Left lung (tissue), 10 donors: ENCODE measurements around the gene KRT71. TPM values are rescaled to one million over a fixed set of nuclear protein-coding genes. Genes with fewer than 3 reads are reported as not detected.

Source experiments
- ATAC-seq: fragments of 200-7000 bp; cut with Tn5 transposase; one replicate; pipeline ENCODE4 v1.9.1; 2020; ENCODE audit warnings: moderate library complexity
- DNase-seq, 4 donors: peaks; one replicate each; pipeline ENCODE4 v3.0.0-alpha.2; 2013 to 2020
- H3K27ac ChIP-seq, 2 donors: fragments of 200-600 bp; sonication (generic) in 1 of 2; one replicate each; pipeline versions ENCODE4 v1.5.0 to v1.8.0; 2020 to 2021
- H3K27me3 ChIP-seq, 2 donors: fragments of 200-600 bp; sonication (generic) in 1 of 2; one replicate each; pipeline versions ENCODE4 v1.5.0 to v1.8.0; 2020 to 2021
- H3K36me3 ChIP-seq, 2 donors: fragments of 200-600 bp; sonication (generic) in 1 of 2; one replicate each; pipeline versions ENCODE4 v1.5.0 to v1.8.0; 2020 to 2021
- H3K4me1 ChIP-seq, 2 donors: fragments of 200-600 bp; one replicate each; pipeline ENCODE4 v1.8.0; 2021
- H3K4me3 ChIP-seq, 2 donors: fragments of 200-600 bp; sonication (generic) in 1 of 2; one replicate each; pipeline versions ENCODE4 v1.5.0 to v1.8.0; 2020 to 2021; ENCODE audit warnings: mild to moderate bottlenecking in 1 of 2
- H3K9me3 ChIP-seq, 2 donors: fragments of 200-600 bp; sonication (generic) in 1 of 2; one replicate each; pipeline versions ENCODE4 v1.5.0 to v1.8.0; 2020 to 2021
- CTCF ChIP-seq, 2 donors: fragments of 200-600 bp; sonication (generic) in 1 of 2; IDR thresholded peaks; one replicate each; pipeline versions ENCODE4 v1.5.0 to v1.8.0; 2021; ENCODE audit warnings: antibody characterized with exemption in 2 of 2
- intact Hi-C, 2 donors: fragments of 100-400 bp; cut with DNase I; formaldehyde crosslinking; loops; one replicate each; pipeline versions ENCODE4 v1.11.2 to v1.14.2; 2022
- polyA plus RNA-seq, 6 donors: library from polyadenylated mRNA; unstranded; fragments of 120-200 nt; gene quantifications; one replicate each; pipeline ENCODE4 v1.2.1, GENCODE V29; 2013; ENCODE audit not compliant: insufficient read length in 6 of 6
- total RNA-seq, 2 donors: library from RNA; stranded (reverse); fragmentation: NEBNext Ultra II Directional; extraction: Animal tissue kit (Norgen Biotek cat#: 25700); gene quantifications; one replicate each; pipeline ENCODE4 v1.2.1, GENCODE V29; 2021
- donor health status: DM: no; HTN: yes; CAD: no.
- donor health status: DM: no; HTN: no; CAD: no.

Gene KRT71
- total and polyA plus RNA-seq, 8 donors: 0.10 to 0.18 (median 0.15) TPM; not detected in 4

GRCh38 chr12:52570511-52570910 is 17.6 kb upstream of the KRT71 start:
- intact Hi-C loops: no loop called here
- TF ChIP-seq CTCF (IDR thresholded peaks at IDR 0.05): no peak
- Histone ChIP-seq H3K9me3 (no peaks in the 10 kb centered on the region), H3K27ac (no peak overlapping the region), H3K4me1 (no peaks in the 10 kb centered on the region), H3K36me3 (no peaks in the 10 kb centered on the region), H3K27me3 (peaks cover 11 to 83% of the 10 kb centered on the region in 2 donors), H3K4me3 (no peak overlapping the region)
- ATAC-seq: no peak
- no peak for DNase-seq

- intact Hi-C loops: no loop called here
- ATAC-seq: no peak
Measured at GRCh38 chr12:52568111-52568510, 15.2 kb upstream of the KRT71 start.

GRCh38 chr12:52566847-52567291 is 13.9 kb upstream of the KRT71 start:
- no peaks in the 10 kb centered on the region for H3K36me3 ChIP-seq
- DNase-seq (no peak), ATAC-seq (no peak)
- H3K27me3 ChIP-seq: peaks cover 29 to 93% of the 10 kb centered on the region in 2 donors
- H3K9me3 ChIP-seq: no peaks in the 10 kb centered on the region
- no peaks in the 10 kb centered on the region for H3K4me1 ChIP-seq
- no peak overlapping the region for H3K4me3 ChIP-seq
- intact Hi-C loops: no loop called here
- H3K27ac ChIP-seq: no peak overlapping the region
- no peak for TF ChIP-seq CTCF (IDR thresholded peaks at IDR 0.05)

More at GRCh38 chr12:52568111-52568510, 15.2 kb upstream of the KRT71 start:
- H3K4me3 ChIP-seq: no peak overlapping the region
- H3K4me1 ChIP-seq: no peaks in the 10 kb centered on the region
- no peaks in the 10 kb centered on the region for H3K9me3 ChIP-seq
- no peaks in the 10 kb centered on the region for H3K36me3 ChIP-seq
- H3K27ac ChIP-seq: no peak overlapping the region
- no peak for TF ChIP-seq CTCF (IDR thresholded peaks at IDR 0.05)
- DNase-seq: no peak
- H3K27me3 ChIP-seq: peaks cover 23 to 94% of the 10 kb centered on the region in 2 donors

- TF ChIP-seq CTCF (IDR thresholded peaks at IDR 0.05): no peak
- Histone ChIP-seq H3K27ac (no peak overlapping the region), H3K9me3 (no peaks in the 10 kb centered on the region), H3K4me3 (no peak overlapping the region), H3K4me1 (no peaks in the 10 kb centered on the region), H3K27me3 (peaks cover 33 to 92% of the 10 kb centered on the region in 2 donors), H3K36me3 (no peaks in the 10 kb centered on the region)
- DNase-seq (no peak), ATAC-seq (no peak)
- intact Hi-C loops: no loop called here
Measured at GRCh38 chr12:52564582-52564981, 11.6 kb upstream of the KRT71 start.

- Histone ChIP-seq H3K9me3 (no peaks in the 10 kb centered on the region), H3K4me3 (no peak overlapping the region), H3K4me1 (no peaks in the 10 kb centered on the region), H3K27me3 (peaks cover 34 to 92% of the 10 kb centered on the region in 2 donors), H3K27ac (no peak overlapping the region), H3K36me3 (no peaks in the 10 kb centered on the region)
- TF ChIP-seq CTCF (IDR thresholded peaks at IDR 0.05): peak in 1 of 2 donors; percentile 18
- peak; percentile 90 for ATAC-seq
- intact Hi-C loops: no loop called here
- peak in 1 of 4 donors; percentile 39 for DNase-seq
Measured at GRCh38 chr12:52561880-52562449, 9.0 kb upstream of the KRT71 start.
